H9 (cell line): Measurements from ENCODE around the gene SMYD5. TPM values are rescaled to one million over a fixed set of nuclear protein-coding genes. Genes with fewer than 3 reads are reported as not detected.

Source experiments
- DNase-seq: peaks from one replicate; pipeline ENCODE4 v3.0.0-alpha.2; 2017
- H2AFZ ChIP-seq: one replicate; pipeline ENCODE4 v1.6.1; 2013; ENCODE audit warnings: mild to moderate bottlenecking, low read length, control low read depth, moderate library complexity
- H2AK5ac ChIP-seq: 2 replicates; pipeline ENCODE4 v1.6.1; 2013; ENCODE audit warnings: low read length, control low read depth, mixed read lengths; ENCODE audit not compliant: insufficient read length
- H2BK120ac ChIP-seq: one replicate; pipeline ENCODE4 v1.6.1; 2013; ENCODE audit warnings: low read depth, mild to moderate bottlenecking, low read length, control low read depth, inconsistent platforms; ENCODE audit not compliant: poor library complexity, severe bottlenecking
- H2BK12ac ChIP-seq: 2 replicates; pipeline ENCODE4 v1.6.1; 2013; ENCODE audit warnings: low read length, control low read depth, mixed read lengths, low read depth; ENCODE audit not compliant: insufficient read length
- H2BK15ac ChIP-seq: 2 replicates; pipeline ENCODE4 v1.6.1; 2013; ENCODE audit warnings: low read depth, low read length, control low read depth
- H2BK20ac ChIP-seq: one replicate; pipeline ENCODE4 v1.6.1; 2013; ENCODE audit warnings: low read depth, mild to moderate bottlenecking, low read length, control low read depth, inconsistent platforms; ENCODE audit not compliant: poor library complexity, severe bottlenecking
- H2BK5ac ChIP-seq: 2 replicates; pipeline ENCODE4 v1.6.1; 2013; ENCODE audit warnings: low read length, control low read depth, mixed read lengths; ENCODE audit not compliant: insufficient read length
- H3K14ac ChIP-seq: 2 replicates; pipeline ENCODE4 v1.6.1; 2013; ENCODE audit warnings: low read length, control low read depth; ENCODE audit not compliant: insufficient read depth
- H3K18ac ChIP-seq: 2 replicates; pipeline ENCODE4 v1.6.1; 2013; ENCODE audit warnings: low read depth, mild to moderate bottlenecking, mixed read lengths, low read length, control low read depth; ENCODE audit not compliant: insufficient read length
- H3K23ac ChIP-seq: 2 replicates; pipeline ENCODE4 v1.6.1; 2013; ENCODE audit warnings: low read length, control low read depth, mixed read lengths, low read depth; ENCODE audit not compliant: insufficient read length
- H3K23me2 ChIP-seq: 2 replicates; pipeline ENCODE4 v1.6.1; 2013; ENCODE audit warnings: low read depth, mild to moderate bottlenecking, mixed read lengths, low read length, control low read depth; ENCODE audit not compliant: insufficient read length, poor library complexity, severe bottlenecking
- H3K27ac ChIP-seq: 2 replicates; pipeline ENCODE4 v1.5.1; 2013; ENCODE audit warnings: low read length, control low read depth, mixed read lengths, low read depth; ENCODE audit not compliant: insufficient read length
- H3K27me3 ChIP-seq: 2 replicates; pipeline ENCODE4 v1.6.1; 2013; ENCODE audit warnings: low read length, control low read depth, inconsistent platforms; ENCODE audit not compliant: insufficient read depth
- H3K4ac ChIP-seq: 2 replicates; pipeline ENCODE4 v1.6.1; 2013; ENCODE audit warnings: low read depth, mild to moderate bottlenecking, control low read depth, inconsistent platforms, low read length, moderate library complexity
- H3K4me1 ChIP-seq: 2 replicates; pipeline ENCODE4 v1.6.1; 2013; ENCODE audit warnings: low read length, control low read depth, inconsistent platforms; ENCODE audit not compliant: insufficient read depth
- H3K4me2 ChIP-seq: 2 replicates; pipeline ENCODE4 v1.6.1; 2013; ENCODE audit warnings: low read length, control low read depth, mixed read lengths; ENCODE audit not compliant: insufficient read length, insufficient read depth
- H3K56ac ChIP-seq: 2 replicates; pipeline ENCODE4 v1.6.1; 2013; ENCODE audit warnings: low read depth, mild to moderate bottlenecking, mixed read lengths, low read length, control low read depth; ENCODE audit not compliant: insufficient read length
- H3K79me1 ChIP-seq: 2 replicates; pipeline ENCODE4 v1.6.1; 2013; ENCODE audit warnings: low read depth, mild to moderate bottlenecking, moderate library complexity, low read length, control low read depth, inconsistent platforms; ENCODE audit not compliant: insufficient read depth, poor library complexity, severe bottlenecking
- H3K79me2 ChIP-seq: 2 replicates; pipeline ENCODE4 v1.6.1; 2013; ENCODE audit warnings: low read length, control low read depth, inconsistent platforms; ENCODE audit not compliant: insufficient read depth
- H3K9ac ChIP-seq: 2 replicates; pipeline ENCODE4 v1.6.1; 2013; ENCODE audit warnings: low read length, control low read depth, mixed read lengths; ENCODE audit not compliant: insufficient read length; ENCODE audit errors: extremely low read depth
- H3K9me3 ChIP-seq: one replicate; pipeline ENCODE4 v1.6.1; 2013; ENCODE audit warnings: low read depth, low read length, inconsistent platforms; ENCODE audit not compliant: control insufficient read depth
- H3T11ph ChIP-seq: one replicate; pipeline ENCODE4 v1.6.1; 2013; ENCODE audit warnings: mild to moderate bottlenecking, low read length, control low read depth, inconsistent platforms
- H4K20me1 ChIP-seq: one replicate; pipeline ENCODE4 v1.6.1; 2013; ENCODE audit not compliant: control insufficient read depth, insufficient read length, insufficient read depth
- H4K5ac ChIP-seq: 2 replicates; pipeline ENCODE4 v1.6.1; 2013; ENCODE audit warnings: low read depth, mild to moderate bottlenecking, mixed read lengths, low read length, control low read depth; ENCODE audit not compliant: insufficient read length
- H4K8ac ChIP-seq: replicated peaks from 2 replicates; pipeline ENCODE4 v1.6.1; 2013; ENCODE audit warnings: low read length, control low read depth, mixed read lengths, low read depth; ENCODE audit not compliant: insufficient read length
- H4K91ac ChIP-seq: 2 replicates; pipeline ENCODE4 v1.6.1; 2013; ENCODE audit warnings: low read depth, mild to moderate bottlenecking, moderate library complexity, mixed read lengths, low read length, control low read depth; ENCODE audit not compliant: insufficient read length
- H3K27ac Mint-ChIP-seq, 3 experiments: 2 replicates in 2 of 3; 3 replicates in 1 of 3; pipeline ENCODE4 v1.8.0; 2020 to 2021; ENCODE audit warnings: mixed read lengths in 3 of 3, mild to moderate bottlenecking in 1 of 3, moderate library complexity in 1 of 3
- H3K27me3 Mint-ChIP-seq: 2 replicates; pipeline ENCODE4 v1.8.0; 2021; ENCODE audit warnings: low read depth, mild to moderate bottlenecking, moderate library complexity, mixed read lengths
- H3K36me3 Mint-ChIP-seq, 3 experiments: 2 replicates in 2 of 3; 3 replicates in 1 of 3; pipeline ENCODE4 v1.8.0; 2020 to 2021; ENCODE audit warnings: low read depth in 3 of 3, mixed read lengths in 3 of 3; ENCODE audit not compliant: insufficient read depth in 1 of 3
- H3K4me1 Mint-ChIP-seq, 2 experiments: 2 replicates each; pipeline ENCODE4 v1.8.0; 2020; ENCODE audit warnings: mixed read lengths in 2 of 2
- H3K4me3 Mint-ChIP-seq, 2 experiments: 2 replicates in 1 of 2; 3 replicates in 1 of 2; pipeline ENCODE4 v1.8.0; 2020 to 2021; ENCODE audit warnings: mild to moderate bottlenecking in 2 of 2, mixed read lengths in 2 of 2, moderate library complexity in 1 of 2
- H3K9me3 Mint-ChIP-seq, 2 experiments: 2 replicates in 1 of 2; 3 replicates in 1 of 2; pipeline ENCODE4 v1.8.0; 2020; ENCODE audit warnings: mild to moderate bottlenecking in 2 of 2, mixed read lengths in 2 of 2, moderate library complexity in 1 of 2
- WGBS: extraction: QIAGEN DNeasy Blood & Tissue Kit; methylation state at CpG from one replicate; pipeline ENCODE4 v1.1.7; 2013; ENCODE audit warnings: missing lambda C conversion rate, low lambda C conversion rate, mixed read lengths; ENCODE audit not compliant: insufficient read length; ENCODE audit errors: extremely low coverage; 5-methylcytosine and 5-hydroxymethylcytosine counted together
- total RNA-seq: library from RNA; stranded (reverse); gene quantifications from 2 replicates; pipeline ENCODE4 v1.2.1, GENCODE V29; 2021
- TF ChIP-seq, protein P1 (sequence below): fragments of 200-600 bp; sonication (generic); conservative IDR thresholded peaks from 3 replicates; pipeline ENCODE4 v1.8.0; 2021; ENCODE audit warnings: antibody characterized with exemption, mild to moderate bottlenecking

The SMYD5 gene
- total RNA-seq, 1 experiment from 2014 or later = 45.2 TPM

DNA sequence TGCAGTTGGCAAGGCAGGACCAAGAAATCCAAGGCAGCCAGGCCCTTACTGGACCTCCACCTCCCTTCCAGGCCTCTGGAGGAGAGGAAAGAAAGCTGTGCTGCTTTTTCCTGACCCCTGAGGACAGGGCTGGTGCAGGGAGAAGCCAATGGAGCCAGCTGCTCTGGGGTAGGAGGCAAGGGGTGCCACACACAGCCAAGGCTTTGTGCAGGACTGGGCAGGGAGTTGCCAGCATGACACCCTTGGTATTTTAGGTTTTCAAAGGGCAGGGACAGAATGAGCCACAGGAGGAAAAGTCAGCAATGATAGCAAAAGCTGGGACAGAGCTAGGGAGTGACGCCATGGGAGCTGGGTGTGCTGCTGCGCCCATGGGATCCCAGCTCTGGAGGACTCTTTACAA is 43.0 kb downstream of the SMYD5 start:
- Histone ChIP-seq H3K79me1 (no peaks in the 10 kb centered on the region), H3K14ac (no peak overlapping the region), H3K9me3 (no peaks in the 10 kb centered on the region), H2BK15ac (no peak overlapping the region), H2BK12ac (no peak overlapping the region), H3K27me3 (no peaks in the 10 kb centered on the region), H2BK120ac (no peak overlapping the region), H3K9ac (no peak overlapping the region), H3K23me2 (no peaks in the 10 kb centered on the region), H3K4ac (no peak overlapping the region), H3T11ph (no peak overlapping the region), H3K4me1 (no peaks in the 10 kb centered on the region), H2BK20ac (no peak overlapping the region), H4K8ac (no peak overlapping the region), H4K20me1 (no peaks in the 10 kb centered on the region), H3K27ac (no peak overlapping the region), H4K91ac (no peak overlapping the region), H4K5ac (no peak overlapping the region), H3K23ac (no peak overlapping the region), H3K4me2 (no peak overlapping the region), H3K56ac (no peak overlapping the region), H3K18ac (no peak overlapping the region), H2AFZ (no peak overlapping the region), H2AK5ac (no peak overlapping the region), H2BK5ac (no peak overlapping the region), H3K79me2 (no peaks in the 10 kb centered on the region)
- H3K4me3 Mint-ChIP-seq = no peak overlapping the region
- TF ChIP-seq, protein P1, sequence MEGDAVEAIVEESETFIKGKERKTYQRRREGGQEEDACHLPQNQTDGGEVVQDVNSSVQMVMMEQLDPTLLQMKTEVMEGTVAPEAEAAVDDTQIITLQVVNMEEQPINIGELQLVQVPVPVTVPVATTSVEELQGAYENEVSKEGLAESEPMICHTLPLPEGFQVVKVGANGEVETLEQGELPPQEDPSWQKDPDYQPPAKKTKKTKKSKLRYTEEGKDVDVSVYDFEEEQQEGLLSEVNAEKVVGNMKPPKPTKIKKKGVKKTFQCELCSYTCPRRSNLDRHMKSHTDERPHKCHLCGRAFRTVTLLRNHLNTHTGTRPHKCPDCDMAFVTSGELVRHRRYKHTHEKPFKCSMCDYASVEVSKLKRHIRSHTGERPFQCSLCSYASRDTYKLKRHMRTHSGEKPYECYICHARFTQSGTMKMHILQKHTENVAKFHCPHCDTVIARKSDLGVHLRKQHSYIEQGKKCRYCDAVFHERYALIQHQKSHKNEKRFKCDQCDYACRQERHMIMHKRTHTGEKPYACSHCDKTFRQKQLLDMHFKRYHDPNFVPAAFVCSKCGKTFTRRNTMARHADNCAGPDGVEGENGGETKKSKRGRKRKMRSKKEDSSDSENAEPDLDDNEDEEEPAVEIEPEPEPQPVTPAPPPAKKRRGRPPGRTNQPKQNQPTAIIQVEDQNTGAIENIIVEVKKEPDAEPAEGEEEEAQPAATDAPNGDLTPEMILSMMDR = no peak
- no peak for DNase-seq
- H3K4me1 Mint-ChIP-seq = peaks cover 17 to 18% of the 10 kb centered on the region in 2 experiments
- H3K9me3 Mint-ChIP-seq = no peaks in the 10 kb centered on the region; a peak in 1 of 5 replicates
- peak overlapping the region in 2 of 3 experiments; percentile 64 to 91; a peak in 3 of 7 replicates for H3K27ac Mint-ChIP-seq
- WGBS = no CpG with 5 or more reads among the region's 2 CpGs
- peaks cover 21 to 52% (median 28%) of the 10 kb centered on the region in 3 experiments; a peak in 6 of 7 replicates for H3K36me3 Mint-ChIP-seq
- H3K27me3 Mint-ChIP-seq = no peaks in the 10 kb centered on the region
